ENCODE results near the gene KRTAP22-1. TPM values are rescaled to one million over a fixed set of nuclear protein-coding genes. Genes with fewer than 3 reads are reported as not detected.

KRTAP22-1 gene
- total RNA-seq, 1 donor from 2014 or later, result not detected

- no peak for DNase-seq (ENCODE audit: low read depth, low spot score)
Measured at GRCh38 chr21:30625449-30626165, 24.7 kb downstream of the KRTAP22-1 start.

GRCh38 chr21:30628109-30628508 is 27.2 kb downstream of the KRTAP22-1 start:
- no peak for DNase-seq (ENCODE audit: low read depth, low spot score)

DNA sequence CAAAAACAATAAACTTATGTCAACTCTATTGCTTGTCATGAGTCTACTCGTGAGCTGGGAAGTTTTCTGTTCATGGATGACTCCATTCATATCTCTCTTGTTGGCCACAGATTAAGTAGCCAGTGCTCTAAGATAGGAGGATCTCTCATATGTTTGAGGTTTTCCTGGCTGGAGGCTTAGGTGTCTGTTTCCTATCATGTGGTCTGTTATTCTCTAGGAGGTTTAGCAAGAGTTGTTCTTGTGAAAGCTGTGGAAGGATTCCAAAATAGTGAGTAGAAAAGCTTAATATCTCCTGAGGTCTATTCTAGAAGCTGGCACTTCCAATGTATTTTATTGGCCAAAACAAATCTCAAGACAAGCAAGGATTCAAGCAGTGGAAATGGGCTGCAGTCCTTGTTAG is 28.3 kb downstream of the KRTAP22-1 start:
- DNase-seq (ENCODE audit: low read depth, low spot score), result no peak

DNA sequence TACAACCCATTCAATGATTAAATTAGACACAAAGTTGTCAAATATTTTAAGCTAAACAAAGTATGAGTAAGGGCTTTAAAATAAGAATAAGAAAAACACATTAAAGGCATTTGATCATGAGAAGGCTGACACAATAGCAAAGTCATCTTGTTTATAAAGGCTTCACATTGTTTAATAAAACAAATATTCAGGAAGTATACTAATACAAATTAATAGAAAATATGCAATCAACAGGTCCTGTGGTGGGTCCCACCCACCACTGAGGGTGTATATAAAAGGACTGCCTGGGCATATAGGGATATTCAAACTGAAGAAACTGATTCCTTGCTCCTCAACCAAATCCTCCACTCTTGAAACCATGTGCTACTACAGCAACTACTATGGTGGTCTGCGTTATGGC is 34.0 kb downstream of the KRTAP22-1 start, which contains the start of gene KRTAP20-2:
KRTAP20-2 (plus strand) TSS at position 301 of the 400 bp plus-strand sequence; CDS start at position 359, 58 bp downstream.
- no peak for DNase-seq (ENCODE audit: low read depth, low spot score)

- DNase-seq (ENCODE audit: low read depth, low spot score), result no peak
Measured at GRCh38 chr21:30638686-30639085, 37.8 kb downstream of the KRTAP22-1 start.

- no peak for DNase-seq (ENCODE audit: low read depth, low spot score)
Measured at GRCh38 chr21:30642564-30642963, 41.7 kb downstream of the KRTAP22-1 start, which contains the start of gene KRTAP20-3. TSS of gene KRTAP20-3 (plus strand) at chr21:30642864.

- DNase-seq (ENCODE audit: low read depth, low spot score), result no peak
Measured at GRCh38 chr21:30646904-30647414, 46.1 kb downstream of the KRTAP22-1 start.

Other genes with a start within 250 kb of the KRTAP22-1 start
- not detected in 2 replicates for gene KRTAP13-2, start 228.8 kb upstream of the KRTAP22-1 start, total RNA-seq
- not detected in 2 replicates for gene KRTAP13-1, start 205.1 kb upstream of the KRTAP22-1 start, total RNA-seq
- not detected in 2 replicates for gene KRTAP13-3, start 175.2 kb upstream of the KRTAP22-1 start, total RNA-seq
- not detected in 2 replicates for gene KRTAP13-4, start 170.9 kb upstream of the KRTAP22-1 start, total RNA-seq
- gene KRTAP15-1, start 160.8 kb upstream of the KRTAP22-1 start, total RNA-seq, result not detected in 2 replicates
- not detected in 2 replicates for gene KRTAP19-1, start 120.7 kb upstream of the KRTAP22-1 start, total RNA-seq
- gene KRTAP19-2, start 113.7 kb upstream of the KRTAP22-1 start, total RNA-seq, result not detected in 2 replicates
- gene KRTAP19-3, start 109.1 kb upstream of the KRTAP22-1 start, total RNA-seq, result not detected in 2 replicates
- not detected in 2 replicates for gene KRTAP19-4, start 103.9 kb upstream of the KRTAP22-1 start, total RNA-seq
- gene KRTAP19-5, start 98.9 kb upstream of the KRTAP22-1 start, total RNA-seq, result not detected in 2 replicates
- gene KRTAP19-6, start 59.2 kb upstream of the KRTAP22-1 start, total RNA-seq, result not detected in 2 replicates
- not detected in 2 replicates for gene KRTAP19-7, start 39.8 kb upstream of the KRTAP22-1 start, total RNA-seq
- gene KRTAP22-2, start 10.7 kb upstream of the KRTAP22-1 start, total RNA-seq, result not detected in 2 replicates
- not detected in 2 replicates for gene KRTAP6-3, start 8.6 kb upstream of the KRTAP22-1 start, total RNA-seq
- not detected in 2 replicates for gene KRTAP6-2, start 2.2 kb upstream of the KRTAP22-1 start, total RNA-seq
- not detected in 2 replicates for gene KRTAP6-1, start 12.8 kb downstream of the KRTAP22-1 start, total RNA-seq
- gene KRTAP20-1, start 15.3 kb downstream of the KRTAP22-1 start, total RNA-seq, result not detected in 2 replicates
- not detected in 2 replicates for gene KRTAP20-4, start 19.5 kb downstream of the KRTAP22-1 start, total RNA-seq
- not detected in 2 replicates for gene KRTAP20-2, start 34.1 kb downstream of the KRTAP22-1 start, total RNA-seq
- not detected in 2 replicates for gene KRTAP20-3, start 41.8 kb downstream of the KRTAP22-1 start, total RNA-seq
- gene KRTAP21-3, start 117.7 kb downstream of the KRTAP22-1 start, total RNA-seq, result not detected in 2 replicates
- gene KRTAP21-2, start 146.2 kb downstream of the KRTAP22-1 start, total RNA-seq, result not detected in 2 replicates
- not detected in 2 replicates for gene KRTAP21-1, start 154.3 kb downstream of the KRTAP22-1 start, total RNA-seq
- gene KRTAP8-1, start 212.2 kb downstream of the KRTAP22-1 start, total RNA-seq, result not detected in 2 replicates
- gene KRTAP7-1, start 228.7 kb downstream of the KRTAP22-1 start, total RNA-seq, result not detected in 2 replicates